DMS53 treated with DMSO at 0.1 percent for 48 hours (cell line): ENCODE results near the gene SMIM45.

ENCODE experiments used
- DNase-seq: peaks from one replicate; lab custom pipeline; 2025; ENCODE audit not compliant: unreplicated experiment; lab: John Stamatoyannopoulos, UW

SMIM45 gene

GRCh38 chr22:41915035-41915785 lies 36.7 kb upstream of the SMIM45 start, which contains the start of gene SHISA8:
Gene SHISA8, minus strand, starts transcription at chr22:41915074. Its CDS starts 407 bp downstream, at chr22:41914667.
- no peak for DNase-seq

- DNase-seq, result no peak
Observed at GRCh38 chr22:41915786-41916493, 36.0 kb upstream of the SMIM45 start.

- DNase-seq, result no peak
Observed at GRCh38 chr22:41916745-41917358, 35.1 kb upstream of the SMIM45 start.

- peak; percentile 41 for DNase-seq
Observed at GRCh38 chr22:41917375-41917902, 34.5 kb upstream of the SMIM45 start.

GRCh38 chr22:41917903-41918791 lies 33.8 kb upstream of the SMIM45 start:
- no peak for DNase-seq

- no peak for DNase-seq
Observed at GRCh38 chr22:41919357-41920224, 32.4 kb upstream of the SMIM45 start.

GRCh38 chr22:41920271-41920976 lies 31.5 kb upstream of the SMIM45 start:
- no peak for DNase-seq

- DNase-seq, result no peak
Observed at GRCh38 chr22:41922328-41922727, 29.6 kb upstream of the SMIM45 start.

- no peak for DNase-seq
Observed at GRCh38 chr22:41922940-41923594, 28.9 kb upstream of the SMIM45 start.

- DNase-seq, result no peak
Observed at GRCh38 chr22:41923595-41924276, 28.2 kb upstream of the SMIM45 start.

- peak; percentile 14 for DNase-seq
Observed at GRCh38 chr22:41925783-41926460, 26.0 kb upstream of the SMIM45 start.

GRCh38 chr22:41927813-41928212 lies 24.1 kb upstream of the SMIM45 start:
- no peak for DNase-seq

GRCh38 chr22:41928593-41929417 lies 23.1 kb upstream of the SMIM45 start:
- DNase-seq, result no peak

- DNase-seq, result peak; percentile 23
Observed at GRCh38 chr22:41929418-41929810, 22.5 kb upstream of the SMIM45 start.

- DNase-seq, result no peak
Observed at GRCh38 chr22:41931701-41932269, 20.2 kb upstream of the SMIM45 start.

GRCh38 chr22:41932353-41932752 lies 19.6 kb upstream of the SMIM45 start:
- no peak for DNase-seq
